Femur (tissue), 1 donor: ENCODE results near the gene RADX.

Experiments
- DNase-seq: peaks from one replicate; pipeline ENCODE4 v3.0.0-alpha.2; 2017

The RADX gene

DNA sequence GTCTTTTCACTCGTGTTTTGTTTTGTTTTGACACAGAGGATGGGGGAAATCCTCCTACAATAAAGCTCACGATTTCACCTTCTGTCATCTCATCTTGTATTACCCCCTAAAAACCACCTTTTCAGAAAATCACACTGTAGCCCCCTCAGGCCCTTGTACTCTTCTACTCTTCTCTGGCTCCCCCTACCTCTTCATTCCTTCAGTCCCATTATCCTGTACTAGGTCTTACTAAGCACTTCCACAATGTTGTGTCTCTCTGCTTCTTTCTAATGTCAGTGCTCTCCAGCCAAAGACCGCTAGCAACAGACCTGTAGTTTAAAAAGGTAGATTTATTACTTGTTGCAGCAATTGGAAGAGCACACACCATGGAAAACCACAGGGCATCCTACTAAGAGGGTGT, 84.7 kb downstream of the RADX start:
- DNase-seq, result no peak

DNA sequence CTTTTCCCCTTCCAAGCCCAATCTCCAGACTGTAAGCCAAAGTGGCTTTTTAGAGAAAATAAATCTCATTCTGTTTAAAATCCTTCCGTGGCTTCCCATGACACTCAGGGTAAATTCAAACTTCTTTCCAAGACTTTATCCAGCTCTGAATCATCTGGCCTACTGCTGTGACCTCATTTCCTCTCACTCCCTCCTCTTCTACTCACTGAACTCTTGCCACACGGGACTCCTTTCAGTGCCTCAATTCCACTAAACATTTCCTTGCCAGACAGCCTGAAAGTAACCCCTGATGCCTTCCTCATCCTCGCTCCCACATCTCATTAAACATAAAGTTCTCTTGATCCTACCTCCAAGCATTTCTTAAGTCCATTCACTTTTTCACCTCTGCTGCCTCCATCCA, 86.9 kb downstream of the RADX start:
- DNase-seq, result no peak

DNA sequence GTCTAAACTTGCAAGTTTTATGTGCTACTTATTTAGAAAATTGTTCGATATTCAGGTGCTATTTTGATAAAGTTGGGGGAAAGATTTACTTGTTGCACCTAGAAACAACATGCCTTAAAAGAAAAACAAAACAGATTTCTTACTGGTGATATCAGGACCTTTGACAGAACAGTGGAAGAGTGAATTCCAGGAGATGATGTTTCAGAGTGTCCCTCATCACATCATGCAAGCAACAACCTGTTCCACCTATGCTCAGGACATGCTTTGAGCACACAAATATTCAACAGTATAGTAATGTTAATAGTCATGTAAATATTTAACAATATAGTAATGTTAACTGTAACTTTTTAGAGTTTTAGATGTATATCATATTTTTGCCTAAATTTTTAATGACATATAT, 90.9 kb downstream of the RADX start:
- DNase-seq, result no peak

DNA sequence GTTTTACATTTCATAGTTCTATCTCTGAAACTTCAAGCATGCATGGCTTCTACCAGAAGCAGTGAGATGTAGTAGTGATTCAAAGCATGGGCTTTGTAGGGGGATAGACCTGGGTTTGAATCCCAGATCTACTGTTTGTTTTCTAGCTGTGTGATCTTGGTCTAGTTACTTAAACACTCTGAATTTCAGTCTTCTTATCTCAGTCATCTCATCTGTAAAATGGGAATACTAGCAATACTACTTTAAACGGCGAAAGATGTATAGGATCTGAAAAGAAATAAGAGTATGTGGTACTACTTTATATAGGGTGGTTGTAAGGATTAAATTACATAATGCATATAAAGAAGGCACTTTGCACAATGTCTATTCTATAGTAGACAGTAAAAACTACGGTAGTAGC, 94.7 kb downstream of the RADX start:
- no peak for DNase-seq

DNA sequence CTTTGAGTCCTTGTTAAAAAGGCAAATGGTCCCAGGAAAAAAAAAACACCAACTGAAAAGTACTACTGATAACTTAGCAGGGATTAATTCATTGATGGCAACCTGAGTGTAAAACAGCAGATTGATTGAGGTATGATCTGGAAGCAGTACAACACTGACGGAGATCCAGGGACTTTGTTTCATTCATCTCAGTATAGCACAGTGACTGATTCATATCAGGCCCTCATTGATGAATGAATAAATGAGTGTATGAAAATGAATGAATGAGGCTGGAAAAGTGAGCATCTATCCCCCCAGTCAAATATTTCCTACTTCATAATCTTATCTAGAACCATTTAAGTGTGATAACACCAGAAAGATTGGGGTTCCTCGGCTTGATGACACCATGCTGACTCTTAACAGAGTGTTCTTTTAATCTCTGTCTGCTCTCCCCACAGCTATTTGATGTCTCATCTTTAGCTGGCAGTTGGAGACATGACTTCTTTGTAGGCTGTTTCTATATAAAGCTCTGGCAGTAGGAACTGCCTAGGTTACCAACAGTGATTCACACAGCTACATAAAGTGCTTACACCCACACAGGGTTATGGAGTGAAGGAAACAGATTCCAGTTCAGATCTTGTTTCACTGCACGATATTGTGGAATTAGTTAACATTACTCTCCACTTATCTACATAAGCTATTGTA, 96.1 kb downstream of the RADX start:
- no peak for DNase-seq

DNA sequence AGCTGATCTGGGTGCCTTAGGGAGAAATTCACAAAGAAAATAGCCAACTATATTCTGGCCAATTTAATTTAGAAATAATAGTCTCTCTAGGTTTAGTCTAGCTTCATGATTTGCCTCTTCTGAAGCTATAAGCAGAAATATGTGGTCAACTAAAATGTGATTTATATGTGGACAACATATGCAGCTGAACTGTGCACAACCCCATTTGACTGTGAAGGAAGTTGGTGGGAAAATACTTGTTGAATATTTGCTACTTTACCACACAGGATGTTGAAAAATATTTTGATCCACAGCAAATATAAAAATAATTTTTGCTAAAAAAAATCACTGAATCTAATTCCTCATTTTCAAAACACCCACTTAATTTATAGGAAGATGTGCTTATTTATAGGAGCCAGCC, 99.0 kb downstream of the RADX start:
- DNase-seq, result no peak

DNA sequence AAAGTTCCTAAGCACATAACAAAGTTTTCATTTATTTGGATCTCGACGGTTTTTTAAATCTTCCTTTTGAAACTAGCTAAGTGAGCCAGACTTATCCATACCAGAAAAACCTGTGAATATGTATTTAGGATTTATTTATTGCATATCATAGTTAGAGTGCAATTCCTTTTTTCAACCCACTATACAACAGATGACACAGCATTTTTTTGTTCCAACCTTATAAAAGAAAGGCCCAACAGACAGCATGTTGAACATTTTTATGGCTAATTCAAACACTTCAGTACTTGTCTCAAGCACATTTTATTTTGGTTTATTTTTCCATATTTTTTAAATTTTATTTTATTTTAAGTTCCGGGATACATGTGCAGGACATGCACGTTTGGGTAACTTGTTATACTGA, 99.6 kb downstream of the RADX start:
- DNase-seq, result no peak

DNA sequence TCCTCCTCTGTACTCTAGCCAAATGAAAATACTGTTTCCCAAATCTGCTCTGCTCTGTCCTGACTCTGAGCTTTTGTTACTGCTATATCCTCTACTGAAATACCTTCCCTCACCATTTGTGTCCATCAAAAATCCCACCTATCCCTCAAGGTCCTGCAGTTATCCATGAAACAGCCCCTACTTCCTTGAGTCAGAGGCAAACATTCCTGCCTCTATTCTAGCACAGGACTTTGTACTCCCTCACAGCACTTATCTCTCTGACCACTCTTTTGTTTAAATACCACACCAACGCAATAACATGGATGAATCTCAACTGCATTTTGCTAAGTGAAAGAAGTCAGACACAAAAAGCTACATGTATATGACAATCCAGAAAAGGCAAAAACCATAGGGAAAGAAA, 104.2 kb downstream of the RADX start:
- no peak for DNase-seq

DNA sequence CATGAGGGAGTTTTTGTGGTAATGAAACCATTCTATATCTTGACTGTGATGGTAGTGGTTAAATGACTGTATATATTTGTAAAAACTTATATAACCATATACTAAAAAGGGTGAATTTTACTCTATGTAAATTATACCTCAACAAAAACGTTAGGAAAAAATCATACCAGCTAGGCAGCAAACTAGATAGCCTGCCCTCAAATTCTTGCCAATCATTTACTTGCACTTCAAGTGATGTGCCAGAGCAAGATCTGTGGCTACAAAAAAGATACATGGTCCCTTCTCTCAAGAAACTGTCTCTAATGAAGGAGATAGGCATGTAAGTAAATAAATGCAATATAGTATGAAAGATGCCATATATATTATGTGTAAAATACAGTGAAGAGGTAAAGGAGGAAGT, 104.7 kb downstream of the RADX start:
- DNase-seq, result no peak

DNA sequence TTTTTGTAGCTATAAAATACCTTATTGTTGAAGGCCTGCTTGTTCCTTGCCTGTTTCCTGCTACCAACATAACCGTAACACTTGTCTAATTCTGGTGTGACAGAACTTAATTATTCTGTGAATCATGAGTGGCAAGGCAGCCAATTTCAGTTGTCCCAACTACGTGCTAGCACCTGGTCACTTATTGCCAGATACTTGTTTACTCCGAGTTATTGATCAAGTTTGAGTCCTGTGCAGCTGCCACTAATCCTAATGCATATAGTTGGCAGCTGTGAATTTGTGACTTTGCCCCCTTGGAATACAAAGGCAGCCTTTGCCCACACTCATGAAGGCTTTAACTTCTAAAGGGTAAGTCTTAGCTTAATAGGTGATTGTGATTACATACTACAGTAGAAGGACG, 106.9 kb downstream of the RADX start:
- no peak for DNase-seq

DNA sequence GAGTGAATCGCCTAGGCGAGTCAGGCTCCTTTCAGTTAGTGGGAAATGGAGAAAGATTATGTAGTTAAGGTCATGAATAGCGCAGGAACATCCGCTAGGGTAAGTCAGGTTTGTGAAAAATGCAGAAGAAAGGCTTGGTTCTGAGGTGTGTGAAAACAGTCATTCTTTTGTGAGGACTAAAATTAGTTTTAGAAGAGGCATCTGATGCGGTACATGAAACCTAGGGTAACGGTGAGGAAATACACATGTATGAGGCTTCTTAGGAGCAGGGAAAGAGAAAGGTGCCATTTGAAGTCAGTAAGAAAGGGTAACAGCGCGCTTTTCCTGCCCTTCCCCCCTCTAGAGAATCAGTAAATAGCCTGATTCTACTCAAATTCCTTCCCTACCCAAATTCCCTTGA, 114.2 kb downstream of the RADX start:
- DNase-seq, result no peak

DNA sequence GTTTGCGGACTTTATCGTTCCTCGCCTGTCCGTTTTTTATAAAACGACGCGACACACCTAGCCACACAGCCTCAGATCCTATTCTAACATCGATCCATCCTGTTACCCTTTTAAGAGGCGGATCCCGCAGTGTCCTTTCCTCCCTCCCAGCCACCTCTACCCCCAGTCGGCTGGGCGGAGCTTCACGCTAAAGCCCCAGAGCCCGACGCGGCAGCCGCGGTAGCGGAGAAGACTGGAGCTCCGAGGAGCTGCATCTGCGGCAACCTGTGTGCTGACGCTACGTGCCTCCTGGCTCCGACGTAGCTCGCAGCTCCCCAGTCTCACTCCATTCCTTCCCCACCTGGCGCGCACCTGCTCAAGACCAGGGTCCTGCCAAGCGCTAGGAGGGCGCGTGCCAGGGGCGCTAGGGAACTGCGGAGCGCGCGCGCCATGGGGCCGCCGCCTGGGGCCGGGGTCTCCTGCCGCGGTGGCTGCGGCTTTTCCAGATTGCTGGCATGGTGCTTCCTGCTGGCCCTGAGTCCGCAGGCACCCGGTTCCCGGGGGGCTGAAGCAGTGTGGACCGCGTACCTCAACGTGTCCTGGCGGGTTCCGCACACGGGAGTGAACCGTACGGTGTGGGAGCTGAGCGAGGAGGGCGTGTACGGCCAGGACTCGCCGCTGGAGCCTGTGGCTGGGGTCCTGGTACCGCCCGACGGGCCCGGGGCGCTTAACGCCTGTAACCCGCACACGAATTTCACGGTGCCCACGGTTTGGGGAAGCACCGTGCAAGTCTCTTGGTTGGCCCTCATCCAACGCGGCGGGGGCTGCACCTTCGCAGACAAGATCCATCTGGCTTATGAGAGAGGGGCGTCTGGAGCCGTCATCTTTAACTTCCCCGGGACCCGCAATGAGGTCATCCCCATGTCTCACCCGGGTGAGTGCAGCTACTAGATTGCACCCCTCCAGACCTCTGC, 115.0 kb downstream of the RADX start, which contains the start of gene RNF128:
TSS of gene RNF128 (plus strand) at position 217 of the 953 bp plus-strand sequence. CDS start at position 430, 213 bp downstream.
- no peak for DNase-seq

DNA sequence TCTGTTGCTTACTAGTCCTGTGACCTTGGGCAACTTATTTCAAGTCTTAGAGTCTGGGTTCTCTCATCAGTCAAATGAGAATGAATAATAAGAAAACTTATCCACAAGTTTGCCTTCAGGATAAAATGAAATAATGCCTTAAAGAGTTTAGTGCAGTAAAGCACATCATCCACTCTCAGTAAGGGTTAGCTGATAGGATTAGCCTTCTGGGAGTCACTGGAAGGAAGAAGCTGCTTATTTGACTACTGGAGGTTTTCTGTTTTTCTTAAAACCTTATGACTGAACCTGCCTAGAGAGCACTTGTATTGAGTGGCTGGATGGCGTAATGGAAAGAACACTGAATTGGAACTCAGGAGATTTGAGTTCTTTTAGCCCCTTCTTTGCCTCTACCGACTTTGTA, 116.6 kb downstream of the RADX start:
- no peak for DNase-seq
